DMS 273 treated with DMSO at 0.1 percent for 48 hours (cell line): ENCODE measurements around the gene PTPRT.

Source experiments
- DNase-seq: peaks from one replicate; lab custom pipeline; 2025; lab: John Stamatoyannopoulos, UW

The PTPRT gene

GRCh38 chr20:42611889-42612837 lies 577.5 kb downstream of the PTPRT start:
- no peak for DNase-seq

DNA sequence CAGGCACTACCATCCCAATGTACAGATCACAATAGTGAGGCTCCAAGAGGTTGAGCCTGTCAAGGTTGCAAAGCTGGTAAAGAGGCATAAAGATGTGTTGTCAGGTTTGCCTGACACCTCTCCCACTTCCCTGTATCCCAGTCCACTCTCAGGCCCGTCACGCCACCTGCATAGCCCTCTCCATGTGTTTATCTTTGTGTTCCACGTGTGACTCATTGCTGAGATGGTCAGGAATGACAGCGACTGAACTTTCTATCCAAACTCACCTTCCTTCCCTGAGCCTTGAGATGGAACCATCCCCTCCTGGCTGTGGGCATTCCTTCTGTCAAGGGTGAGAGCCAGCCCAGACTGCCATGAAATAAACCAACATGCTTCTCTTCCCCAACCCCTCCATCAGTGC lies 578.3 kb downstream of the PTPRT start:
- DNase-seq: no peak

GRCh38 chr20:42610070-42610469 lies 579.6 kb downstream of the PTPRT start:
- no peak for DNase-seq

- no peak for DNase-seq
These were observed 580.1 kb downstream of the PTPRT start for GRCh38 chr20:42609618-42610017.

GRCh38 chr20:42604998-42605956 lies 584.4 kb downstream of the PTPRT start:
- no peak for DNase-seq

- no peak for DNase-seq
These were observed 586.1 kb downstream of the PTPRT start for GRCh38 chr20:42603655-42604054.

- no peak for DNase-seq
These were observed 591.1 kb downstream of the PTPRT start for GRCh38 chr20:42598581-42598980.

- no peak for DNase-seq
These were observed 594.1 kb downstream of the PTPRT start for GRCh38 chr20:42595625-42596024.

GRCh38 chr20:42594659-42595058 lies 595.0 kb downstream of the PTPRT start:
- no peak for DNase-seq

- no peak for DNase-seq
These were observed 595.7 kb downstream of the PTPRT start for GRCh38 chr20:42594011-42594410.

- DNase-seq: no peak
These were observed 599.6 kb downstream of the PTPRT start for GRCh38 chr20:42589976-42590639.

DNA sequence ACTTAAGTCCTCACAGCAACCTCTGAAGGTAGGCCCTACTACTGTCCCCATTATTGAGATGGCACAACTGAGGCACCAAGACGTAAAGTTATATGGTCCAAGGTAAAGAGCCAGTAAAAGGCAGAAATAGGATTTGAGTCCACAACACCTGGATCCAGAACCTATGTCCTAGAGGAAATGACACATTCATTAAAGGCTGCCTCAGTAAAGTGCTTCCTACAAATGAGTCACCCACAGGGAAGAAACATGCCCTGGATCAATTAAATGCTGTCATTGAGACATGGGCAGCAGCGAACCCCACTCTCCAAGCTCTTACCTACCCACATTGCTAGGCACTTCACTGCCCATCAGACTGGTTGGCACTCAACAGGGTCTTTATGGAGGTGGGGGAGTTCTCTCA lies 600.9 kb downstream of the PTPRT start:
- no peak for DNase-seq

GRCh38 chr20:42587427-42587826 lies 602.3 kb downstream of the PTPRT start:
- DNase-seq: no peak

GRCh38 chr20:42581311-42581710 lies 608.4 kb downstream of the PTPRT start:
- no peak for DNase-seq

- no peak for DNase-seq
These were observed 613.5 kb downstream of the PTPRT start for GRCh38 chr20:42576167-42576566.

DNA sequence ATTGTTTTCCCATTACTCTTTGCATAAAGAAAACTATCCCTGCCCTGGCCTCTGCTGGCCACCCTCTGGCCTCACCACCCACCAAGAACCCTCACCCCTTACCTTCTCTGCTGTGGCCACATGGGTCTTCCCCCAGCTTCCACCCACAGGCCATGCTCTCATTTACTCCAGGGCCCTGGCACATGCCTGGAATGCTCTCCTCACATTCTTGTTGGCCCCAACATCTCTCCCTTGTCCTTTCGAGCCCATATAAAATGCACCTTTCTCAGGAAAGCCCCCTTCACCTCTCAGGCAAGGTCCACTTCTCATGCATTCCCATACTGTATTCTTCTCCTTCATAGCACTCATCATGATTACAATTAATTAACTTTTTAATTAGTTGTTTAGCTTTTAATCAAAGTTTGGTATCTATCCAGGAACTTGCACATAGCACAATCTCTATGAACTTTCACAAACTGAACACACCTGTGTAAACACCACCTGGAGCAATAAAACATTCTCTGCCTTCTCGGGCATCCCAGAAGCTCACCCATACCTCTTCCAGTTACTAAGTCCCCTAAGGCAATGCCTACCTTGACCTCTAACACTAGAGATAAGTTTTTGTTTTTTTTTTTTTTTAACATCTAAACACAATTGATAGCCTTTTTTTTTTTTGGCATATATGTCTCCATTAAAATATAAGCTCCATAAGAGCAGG lies 617.2 kb downstream of the PTPRT start:
- DNase-seq: no peak

GRCh38 chr20:42567409-42567808 lies 622.3 kb downstream of the PTPRT start:
- no peak for DNase-seq

DNA sequence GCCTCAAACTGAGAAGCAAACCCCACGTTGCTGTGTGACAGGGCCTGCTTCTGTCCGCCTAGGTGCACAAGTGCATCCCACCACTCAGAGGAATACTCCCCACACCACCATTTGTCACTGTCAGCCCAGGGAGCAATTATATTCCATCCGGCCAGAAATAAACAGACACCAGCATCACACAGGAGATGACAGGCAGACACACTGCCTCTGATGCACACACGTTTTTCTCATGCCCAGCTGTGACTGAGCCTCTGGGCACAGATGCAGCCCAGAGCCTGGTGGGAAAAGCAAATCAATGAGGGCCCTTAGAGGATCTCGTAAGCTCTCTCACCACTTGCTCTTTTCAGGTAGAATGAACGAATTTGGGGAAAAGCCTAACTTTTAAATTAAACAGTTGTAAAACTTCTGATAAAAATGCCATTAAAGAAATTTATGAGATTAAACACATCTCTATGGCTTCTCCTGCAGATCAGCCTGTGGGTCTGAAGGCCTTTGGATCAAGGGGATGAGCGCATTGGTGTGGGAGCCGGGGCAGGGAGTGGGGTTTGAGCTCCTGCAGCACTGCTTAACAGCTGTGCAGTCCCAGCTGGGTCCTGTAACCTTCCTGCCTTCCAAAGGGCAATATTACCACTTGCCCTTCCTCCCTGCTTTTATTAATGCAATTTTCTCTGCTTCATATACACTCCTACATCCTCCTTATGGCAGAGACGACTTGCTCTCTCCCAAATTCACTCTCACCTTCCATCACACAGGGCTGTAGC lies 624.3 kb downstream of the PTPRT start:
- DNase-seq: no peak

DNA sequence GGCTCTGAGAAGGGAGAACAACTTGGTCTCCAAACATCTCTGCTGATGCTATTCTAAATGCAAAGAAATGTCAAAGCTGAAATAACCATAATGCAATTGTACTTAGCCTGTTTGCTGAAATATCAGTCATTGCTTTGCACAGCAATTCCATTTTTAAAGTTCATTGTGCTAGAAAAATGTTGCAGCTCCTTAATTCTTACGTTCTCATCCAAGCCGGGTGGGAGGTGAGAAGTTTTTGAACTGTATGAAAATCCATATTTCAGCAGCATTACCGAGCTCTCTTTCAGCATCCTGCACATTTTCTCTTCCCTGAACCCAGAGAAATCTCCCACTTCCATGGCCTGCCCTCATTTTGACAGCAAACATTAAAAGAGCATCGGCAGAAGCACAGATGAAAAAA lies 630.0 kb downstream of the PTPRT start:
- no peak for DNase-seq

DNA sequence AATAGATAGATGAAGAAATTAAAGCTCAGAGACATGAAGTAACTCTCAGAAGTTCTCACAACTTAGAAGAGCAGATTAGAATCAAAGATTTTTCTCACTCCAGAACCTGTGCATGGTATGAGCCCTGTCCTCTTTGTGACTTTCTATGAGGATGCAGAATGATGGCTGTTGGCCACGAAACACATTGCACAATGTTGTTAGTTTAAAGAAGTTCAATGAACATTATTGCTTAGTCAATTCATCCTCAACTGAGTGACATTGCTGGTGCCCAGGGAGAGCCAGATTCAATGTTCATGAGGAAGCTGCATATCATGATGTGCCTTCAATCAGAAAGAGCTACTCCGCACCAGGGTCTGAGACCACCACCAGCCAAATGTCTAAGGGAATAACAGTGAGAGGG lies 633.1 kb downstream of the PTPRT start:
- no peak for DNase-seq

GRCh38 chr20:42553374-42553773 lies 636.3 kb downstream of the PTPRT start:
- no peak for DNase-seq
